ENCODE measurements around the gene ANKFY1.

Gene ANKFY1

GRCh38 chr17:4182043-4182442 is 81.7 kb downstream of the ANKFY1 start:
- no peak for DNase-seq (ENCODE audit: low read depth in 2 of 2, low spot score in 1 of 2)

GRCh38 chr17:4180791-4181190 is 83.0 kb downstream of the ANKFY1 start:
- DNase-seq (ENCODE audit: low read depth in 2 of 2, low spot score in 1 of 2): no peak

- no peak for DNase-seq (ENCODE audit: low read depth in 2 of 2, low spot score in 1 of 2)
Observed at GRCh38 chr17:4179071-4179470, 84.7 kb downstream of the ANKFY1 start.

- DNase-seq (ENCODE audit: low read depth in 2 of 2, low spot score in 1 of 2): no peak
Observed at GRCh38 chr17:4178651-4179050, 85.1 kb downstream of the ANKFY1 start.

- DNase-seq (ENCODE audit: low read depth in 2 of 2, low spot score in 1 of 2): no peak
Observed at GRCh38 chr17:4177806-4178205, 86.0 kb downstream of the ANKFY1 start.

- no peak for DNase-seq (ENCODE audit: low read depth in 2 of 2, low spot score in 1 of 2)
Observed at GRCh38 chr17:4176808-4177472, 86.8 kb downstream of the ANKFY1 start.

GRCh38 chr17:4175921-4176807 is 87.6 kb downstream of the ANKFY1 start:
- no peak for DNase-seq (ENCODE audit: low read depth in 2 of 2, low spot score in 1 of 2)

- no peak for DNase-seq (ENCODE audit: low read depth in 2 of 2, low spot score in 1 of 2)
Observed at GRCh38 chr17:4174556-4174955, 89.2 kb downstream of the ANKFY1 start.

- no peak for DNase-seq (ENCODE audit: low read depth in 2 of 2, low spot score in 1 of 2)
Observed at GRCh38 chr17:4173781-4174180, 90.0 kb downstream of the ANKFY1 start.

GRCh38 chr17:4172356-4172755 is 91.4 kb downstream of the ANKFY1 start:
- DNase-seq (ENCODE audit: low read depth in 2 of 2, low spot score in 1 of 2): no peak

- no peak for DNase-seq (ENCODE audit: low read depth in 2 of 2, low spot score in 1 of 2)
Observed at GRCh38 chr17:4170639-4171280, 93.0 kb downstream of the ANKFY1 start.

- no peak for DNase-seq (ENCODE audit: low read depth in 2 of 2, low spot score in 1 of 2)
Observed at GRCh38 chr17:4167786-4168185, 96.0 kb downstream of the ANKFY1 start.

- DNase-seq (ENCODE audit: low read depth in 2 of 2, low spot score in 1 of 2): no peak
Observed at GRCh38 chr17:4166419-4166818, 97.4 kb downstream of the ANKFY1 start.

- no peak for DNase-seq (ENCODE audit: low read depth in 2 of 2, low spot score in 1 of 2)
Observed at GRCh38 chr17:4165301-4166010, 98.3 kb downstream of the ANKFY1 start.

- DNase-seq (ENCODE audit: low read depth in 2 of 2, low spot score in 1 of 2): no peak
Observed at GRCh38 chr17:4163951-4164350, 99.8 kb downstream of the ANKFY1 start.

- DNase-seq (ENCODE audit: low read depth in 2 of 2, low spot score in 1 of 2): no peak
Observed at GRCh38 chr17:4162775-4163466, 100.9 kb downstream of the ANKFY1 start.

GRCh38 chr17:4162321-4162720 is 101.5 kb downstream of the ANKFY1 start:
- no peak for DNase-seq (ENCODE audit: low read depth in 2 of 2, low spot score in 1 of 2)

GRCh38 chr17:4161967-4162305 is 101.8 kb downstream of the ANKFY1 start:
- no peak for DNase-seq (ENCODE audit: low read depth in 2 of 2, low spot score in 1 of 2)

GRCh38 chr17:4161192-4161966 is 102.4 kb downstream of the ANKFY1 start:
- DNase-seq (ENCODE audit: low read depth in 2 of 2, low spot score in 1 of 2): no peak

- DNase-seq (ENCODE audit: low read depth in 2 of 2, low spot score in 1 of 2): no peak
Observed at GRCh38 chr17:4160294-4160859, 103.4 kb downstream of the ANKFY1 start.
